HCT116 (cell line): ENCODE results near the gene NBEAL2. TPM values are rescaled to one million over a fixed set of nuclear protein-coding genes. Genes with fewer than 3 reads are reported as not detected.
A peak's percentile ranks its signal among the peaks of the same experiment; 100 is the strongest.

Source experiments
- ATAC-seq: fragments of 200-7000 bp; cut with Tn5 transposase; 2 replicates; pipeline ENCODE4 v1.9.1; 2020; ENCODE audit warnings: mild to moderate bottlenecking, moderate library complexity
- BruUV-seq: library from RNA; stranded (reverse); fragments of 400-500 nt; replicated peaks from 2 replicates; lab custom pipeline; 2021; lab: Mats Ljungman, UMichigan
- CTCF ChIA-PET: fragments of 300-600 bp; sonication (Branson Sonifier 250); formaldehyde crosslinking; loops from one replicate; lab custom pipeline; 2021; ENCODE audit warnings: antibody characterized with exemption; lab: Charles Lee
- POLR2A ChIA-PET: fragments of 300-600, 350-600 bp; sonication (Branson Sonifier 250); formaldehyde crosslinking; loops from one replicate; lab custom pipeline; 2021; ENCODE audit warnings: antibody characterized with exemption; lab: Charles Lee
- RAD21 ChIA-PET, 2 experiments: fragments of 300-600 bp; sonication (Branson Sonifier 250); formaldehyde crosslinking; loops; one replicate each; lab custom pipeline; 2023; ENCODE audit warnings: low total read pairs in 2 of 2; ENCODE audit not compliant: uncharacterized antibody in 2 of 2, unreplicated experiment in 2 of 2, low non-redundant PET in 1 of 2; lab: Charles Lee
- DNase-seq: peaks from one replicate; pipeline ENCODE4 v3.0.0-alpha.2; 2010; ENCODE audit warnings: low read depth, low spot score
- H2AFZ ChIP-seq: fragments of 200-600 bp; shearing (Covaris generic), sonication (generic); 2 replicates; pipeline ENCODE4 v1.6.1; 2017; ENCODE audit warnings: low read depth, mixed run types, mixed read lengths, antibody characterized with exemption, low read length; ENCODE audit not compliant: poor library complexity, severe bottlenecking
- H3K27ac ChIP-seq: 2 replicates; pipeline ENCODE4 v1.5.1; 2012; ENCODE audit warnings: low read depth, low read length
- H3K27me3 ChIP-seq: fragments of 200-600 bp; sonication (generic); 2 replicates; pipeline ENCODE4 v1.6.1; 2016; ENCODE audit warnings: mixed run types, low read length, mixed read lengths; ENCODE audit not compliant: insufficient read depth
- H3K36me3 ChIP-seq, 2 experiments: fragments of 200-500 bp in 1 of 2; fragments of 200-600 bp in 1 of 2; sonication (Bioruptor generic) in 1 of 2; sonication (generic) in 1 of 2; 2 replicates each; pipeline versions ENCODE4 v1.5.1 to v1.6.1; 2014 to 2016; ENCODE audit warnings: low read length in 2 of 2, inconsistent platforms in 1 of 2, mixed read lengths in 1 of 2, mixed run types in 1 of 2; ENCODE audit not compliant: insufficient read depth in 2 of 2, control insufficient read depth in 1 of 2
- H3K4me1 ChIP-seq, 2 experiments: fragments of 200-600 bp in 1 of 2; sonication (generic) in 1 of 2; 2 replicates each; pipeline versions ENCODE4 v1.5.1 to v1.6.1; 2012 to 2017; ENCODE audit warnings: low read length in 2 of 2, inconsistent platforms in 1 of 2, mild to moderate bottlenecking in 1 of 2, mixed read lengths in 1 of 2, mixed run types in 1 of 2, moderate library complexity in 1 of 2; ENCODE audit not compliant: insufficient read depth in 2 of 2, control insufficient read depth in 1 of 2
- H3K4me2 ChIP-seq: fragments of 200-600 bp; sonication (generic); 2 replicates; pipeline ENCODE4 v1.6.1; 2017; ENCODE audit warnings: mixed run types, low read length, mixed read lengths
- H3K4me3 ChIP-seq, 2 experiments: fragments of 200-600 bp in 1 of 2; sonication (generic) in 1 of 2; replicated peaks in 1 of 2; 2 replicates each; pipeline ENCODE4 v1.5.1; 2011 to 2016; ENCODE audit warnings: low read length in 2 of 2, control low read depth in 1 of 2, low read depth in 1 of 2, mild to moderate bottlenecking in 1 of 2, mixed read lengths in 1 of 2, mixed run types in 1 of 2
- H3K79me2 ChIP-seq: fragments of 200-600 bp; sonication (generic); 2 replicates; pipeline ENCODE4 v1.6.1; 2017; ENCODE audit warnings: mild to moderate bottlenecking, mixed run types, low read length, moderate library complexity, mixed read lengths; ENCODE audit not compliant: insufficient read depth
- H3K9ac ChIP-seq: fragments of 200-600 bp; sonication (generic); 2 replicates; pipeline ENCODE4 v1.6.1; 2016; ENCODE audit warnings: low read length, mixed read lengths
- H3K9me2 ChIP-seq: fragments of 200-600 bp; sonication (generic), shearing (Covaris generic); 2 replicates; pipeline ENCODE4 v1.6.1; 2017; ENCODE audit warnings: mixed run types, mild to moderate bottlenecking, moderate library complexity; ENCODE audit not compliant: insufficient read depth
- H3K9me3 ChIP-seq, 2 experiments: fragments of 200-500 bp in 1 of 2; fragments of 200-600 bp in 1 of 2; sonication (Bioruptor generic) in 1 of 2; sonication (generic) in 1 of 2; 2 replicates each; pipeline ENCODE4 v1.6.1; 2014 to 2017; ENCODE audit warnings: low read length in 2 of 2, mixed read lengths in 2 of 2, inconsistent platforms in 1 of 2, low read depth in 1 of 2, mild to moderate bottlenecking in 1 of 2, mixed run types in 1 of 2, moderate library complexity in 1 of 2; ENCODE audit not compliant: control insufficient read depth in 1 of 2, insufficient read depth in 1 of 2
- H4K20me1 ChIP-seq: fragments of 200-600 bp; sonication (generic), shearing (Covaris generic); 2 replicates; pipeline ENCODE4 v1.6.1; 2017; ENCODE audit warnings: mixed run types, mild to moderate bottlenecking, moderate library complexity; ENCODE audit not compliant: insufficient read depth
- CTCF ChIP-seq, 3 experiments: fragments of 200-600 bp in 1 of 3; sonication (generic) in 1 of 3; IDR thresholded peaks in 2 of 3; conservative IDR thresholded peaks in 1 of 3; 2 replicates each; pipeline ENCODE4 v1.5.1; 2012 to 2017; ENCODE audit warnings: low read depth in 2 of 3, low read length in 2 of 3, antibody characterized with exemption in 1 of 3, borderline replicate concordance in 1 of 3, control low read depth in 1 of 3, mild to moderate bottlenecking in 1 of 3, mixed read lengths in 1 of 3, mixed run types in 1 of 3, moderate library complexity in 1 of 3; ENCODE audit not compliant: insufficient read depth in 1 of 3
- EGR1 ChIP-seq: IDR thresholded peaks from 2 replicates; pipeline ENCODE4 v1.6.1; 2012; ENCODE audit warnings: low read depth
- FOSL1 ChIP-seq: IDR thresholded peaks from 2 replicates; pipeline ENCODE4 v1.6.1; 2012; ENCODE audit warnings: low read depth
- MAX ChIP-seq: IDR thresholded peaks from 2 replicates; pipeline ENCODE4 v1.6.1; 2012
- POLR2AphosphoS5 ChIP-seq: IDR thresholded peaks from 2 replicates; pipeline ENCODE4 v1.6.1; 2011; ENCODE audit warnings: mild to moderate bottlenecking, low read depth, low read length, moderate library complexity
- REST ChIP-seq: IDR thresholded peaks from 2 replicates; pipeline ENCODE4 v1.6.1; 2012; ENCODE audit warnings: low read depth
- SIN3A ChIP-seq: IDR thresholded peaks from 2 replicates; pipeline ENCODE4 v1.6.1; 2012; ENCODE audit warnings: low read depth
- SP1 ChIP-seq: IDR thresholded peaks from 2 replicates; pipeline ENCODE4 v1.6.1; 2012; ENCODE audit warnings: low read depth
- TCF7L2 ChIP-seq: IDR thresholded peaks from 2 replicates; pipeline ENCODE4 v1.7.0; 2011; ENCODE audit warnings: borderline replicate concordance, inconsistent platforms; ENCODE audit not compliant: insufficient read depth, insufficient read length; ENCODE audit errors: extremely low read depth
- intact Hi-C: fragments of 100-400 bp; cut with micrococcal nuclease; formaldehyde crosslinking; loops from 2 replicates; pipeline ENCODE4 v1.10.0; 2022
- total RNA-seq: library from RNA; stranded (reverse); gene quantifications from one replicate; pipeline ENCODE4 v1.2.1, GENCODE V29; 2021; ENCODE audit not compliant: unreplicated experiment

The NBEAL2 gene
- total RNA-seq, 1 experiment from 2014 or later: 72.9 TPM

GRCh38 chr3:46974421-46975171, 4.9 kb upstream of the NBEAL2 start:
- CTCF ChIA-PET: no interaction called here
- POLR2A ChIA-PET: no interaction called here
- H3K9me3 ChIP-seq: no peaks in the 10 kb centered on the region
- TF ChIP-seq POLR2AphosphoS5 (no peak), TCF7L2 (no peak), SIN3A (no peak), FOSL1 (no peak), EGR1 (no peak), SP1 (no peak), REST (no peak), CTCF (IDR thresholded peaks at IDR 0.05 in 2 of 3, conservative IDR thresholded peaks at IDR 0.05 in 1 of 3; ENCODE audit: borderline replicate concordance in 1 of 3, insufficient read depth in 1 of 3, low read depth in 2 of 3, low read length in 2 of 3) (no peak), MAX (no peak)
- peak overlapping the region; percentile 78 for H3K9ac ChIP-seq
- H2AFZ ChIP-seq: no peak overlapping the region
- TSS peak; percentile 31 for BruUV-seq
- no peaks in the 10 kb centered on the region for H3K27me3 ChIP-seq
- no peaks in the 10 kb centered on the region for H3K9me2 ChIP-seq
- H3K27ac ChIP-seq: no peak overlapping the region
- RAD21 ChIA-PET: no interaction called here
- no peak for DNase-seq
- intact Hi-C loops: loop anchor here (5.0 kb wide), 1 partner anchor 37 kb away; no protein-coding TSS in a partner anchor
- H3K36me3 ChIP-seq: peaks cover 0 to 14% of the 10 kb centered on the region in 2 experiments; a peak in 1 of 4 replicates
- H3K4me2 ChIP-seq: peak overlapping the region; percentile 72
- peaks cover 69% of the 10 kb centered on the region for H3K79me2 ChIP-seq
- ATAC-seq: no peak
- H3K4me1 ChIP-seq: peaks cover 14 to 34% of the 10 kb centered on the region in 2 experiments
- H3K4me3 ChIP-seq: peak overlapping the region; percentile 69 to 74
- peaks cover 21% of the 10 kb centered on the region; the same call in 1 of the 2 replicates for H4K20me1 ChIP-seq
